HG03565 (cell line): ENCODE results near the gene ULK1.
A peak's percentile ranks its signal among the peaks of the same experiment; 100 is the strongest.
"Not testable (repeated sequence)": the region's sequence is repeated elsewhere in the genome, so short reads cannot be mapped to it uniquely, and the experiment has no call there.

Experiments used
- ATAC-seq: cut with Tn5 transposase; IDR thresholded peaks from one replicate; pipeline ENCODE4 v1.9.1; 2021; ENCODE audit warnings: mild to moderate bottlenecking, moderate library complexity; ENCODE audit not compliant: unreplicated experiment

Gene ULK1

GRCh38 chr12:131885543-131886057 lies 8.8 kb upstream of the ULK1 start:
- no peak for ATAC-seq

- not testable (repeated sequence) for ATAC-seq
These were observed 2.7 kb upstream of the ULK1 start for GRCh38 chr12:131891722-131892121.

DNA sequence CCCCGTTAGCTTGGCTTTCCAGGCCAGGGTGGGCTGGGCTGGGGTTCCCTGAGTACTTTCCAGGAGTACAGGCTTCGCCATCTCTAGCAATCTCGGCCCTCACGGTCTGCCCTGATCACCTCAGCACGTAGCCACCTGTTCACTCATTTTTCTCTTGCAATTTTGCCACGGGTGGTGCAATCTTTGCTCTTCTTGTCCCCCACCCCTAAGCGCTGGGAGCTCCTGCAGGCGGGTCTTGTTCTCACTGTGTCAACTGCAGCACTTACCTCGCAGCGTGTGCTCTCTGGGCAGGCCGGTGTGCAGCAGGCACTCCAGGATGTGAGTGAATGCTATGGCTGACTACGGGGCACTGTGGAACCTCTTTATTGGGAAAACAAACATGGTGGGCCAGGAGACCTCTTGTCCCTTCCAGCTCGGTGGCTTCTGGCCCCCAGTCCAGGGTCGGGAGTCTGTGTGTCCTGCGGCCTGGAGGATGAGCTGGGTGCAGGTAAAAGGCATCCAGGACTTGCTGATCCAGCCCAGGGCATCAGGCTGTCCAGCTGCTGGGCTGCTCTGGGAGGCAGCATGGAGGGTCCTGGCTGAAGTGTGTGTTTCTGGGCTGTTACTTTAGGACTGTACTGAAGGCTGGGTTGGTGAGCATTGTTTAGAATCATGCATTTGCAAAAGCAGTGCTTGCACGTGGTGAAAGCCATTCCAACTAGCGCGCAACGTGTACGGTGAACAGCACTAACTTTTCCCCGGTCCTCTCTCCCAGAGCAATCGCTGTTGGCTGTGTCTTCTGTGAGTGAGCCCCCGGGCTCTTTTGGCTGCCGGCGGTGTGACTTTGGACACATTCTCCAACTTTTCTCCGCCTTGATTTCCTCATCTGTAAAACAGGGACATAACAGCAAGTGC lies 1.5 kb upstream of the ULK1 start:
- no peak for ATAC-seq

DNA sequence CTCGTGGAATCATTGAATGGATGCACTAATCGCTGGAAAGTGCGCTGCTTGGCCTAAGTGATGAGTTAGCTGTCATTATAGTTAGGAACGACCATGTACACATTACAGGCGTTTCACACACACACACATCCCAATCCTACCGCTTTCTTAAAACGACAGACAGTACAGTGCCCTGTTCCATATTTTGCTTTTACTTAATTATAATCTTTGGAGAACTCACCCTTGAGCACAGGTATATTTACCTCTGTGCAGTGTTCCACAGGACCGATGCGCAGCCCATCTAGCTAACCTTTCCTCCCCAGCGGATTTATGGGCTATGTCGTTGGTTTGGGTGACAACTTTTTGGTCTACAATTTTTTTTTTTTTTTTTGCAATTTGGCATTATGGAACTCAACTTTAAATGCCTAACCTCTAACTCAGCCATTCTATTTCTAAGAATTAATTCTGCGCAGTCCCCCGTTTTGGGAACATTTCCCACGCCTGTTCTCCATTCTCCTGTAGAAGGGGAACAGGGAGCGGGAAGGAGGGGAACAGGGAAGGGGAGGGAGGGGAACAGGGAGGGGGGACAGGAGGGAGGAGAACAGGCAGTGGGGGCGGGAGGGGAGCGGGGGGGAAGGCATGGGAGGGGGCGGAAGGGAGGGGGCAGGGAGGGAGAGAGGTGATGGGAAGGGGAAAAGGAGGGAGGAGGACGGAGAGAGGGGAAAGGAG lies 663 bp upstream of the ULK1 start:
- no peak for ATAC-seq

DNA sequence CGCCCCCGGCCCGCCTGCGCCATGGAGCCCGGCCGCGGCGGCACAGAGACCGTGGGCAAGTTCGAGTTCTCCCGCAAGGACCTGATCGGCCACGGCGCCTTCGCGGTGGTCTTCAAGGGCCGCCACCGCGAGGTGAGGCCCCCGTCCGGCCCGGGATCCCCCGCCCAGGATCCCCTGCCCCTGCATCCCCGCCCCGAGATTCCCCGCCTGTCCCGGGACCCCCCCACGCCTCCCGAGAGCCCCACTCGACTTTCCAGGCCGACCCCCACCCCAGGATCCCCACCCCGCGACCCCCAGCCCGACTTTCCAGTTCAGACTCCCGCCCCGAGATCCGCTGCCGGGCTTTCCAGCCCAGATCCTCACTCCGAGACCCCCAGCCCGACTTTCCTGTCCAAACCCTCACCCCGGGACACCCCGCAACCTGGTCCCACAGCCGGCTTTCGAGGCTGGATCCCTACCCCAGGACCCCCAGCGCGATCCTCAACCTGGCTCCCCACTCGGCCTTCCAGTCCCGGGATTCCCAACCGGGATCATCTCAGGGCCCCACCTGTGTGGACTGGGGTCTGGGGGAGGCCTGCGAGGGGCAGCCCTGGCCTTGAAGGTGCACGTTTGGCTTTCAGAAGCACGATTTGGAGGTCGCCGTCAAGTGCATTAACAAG lies 688 bp downstream of the ULK1 start:
- ATAC-seq, result no peak

DNA sequence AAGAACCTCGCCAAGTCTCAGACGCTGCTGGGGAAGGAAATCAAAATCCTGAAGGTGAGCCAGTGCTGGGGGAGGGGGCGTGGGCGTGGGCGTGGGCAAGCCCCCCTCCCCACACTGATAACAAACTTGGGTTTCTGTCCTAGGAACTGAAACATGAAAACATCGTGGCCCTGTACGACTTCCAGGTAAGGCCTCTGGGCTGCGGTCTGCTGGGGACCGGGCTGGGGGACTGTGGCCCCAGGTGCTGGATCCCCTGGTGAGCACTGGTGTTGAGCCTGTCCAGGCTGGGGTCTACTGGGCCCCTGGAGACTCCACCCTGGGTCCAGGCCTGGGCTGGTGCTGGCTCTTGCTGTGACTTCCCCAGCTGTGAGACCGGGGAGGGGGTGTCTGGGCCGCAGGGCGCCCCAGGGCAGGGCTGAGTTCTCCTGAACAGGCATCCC lies 1.2 kb downstream of the ULK1 start:
- no peak for ATAC-seq

DNA sequence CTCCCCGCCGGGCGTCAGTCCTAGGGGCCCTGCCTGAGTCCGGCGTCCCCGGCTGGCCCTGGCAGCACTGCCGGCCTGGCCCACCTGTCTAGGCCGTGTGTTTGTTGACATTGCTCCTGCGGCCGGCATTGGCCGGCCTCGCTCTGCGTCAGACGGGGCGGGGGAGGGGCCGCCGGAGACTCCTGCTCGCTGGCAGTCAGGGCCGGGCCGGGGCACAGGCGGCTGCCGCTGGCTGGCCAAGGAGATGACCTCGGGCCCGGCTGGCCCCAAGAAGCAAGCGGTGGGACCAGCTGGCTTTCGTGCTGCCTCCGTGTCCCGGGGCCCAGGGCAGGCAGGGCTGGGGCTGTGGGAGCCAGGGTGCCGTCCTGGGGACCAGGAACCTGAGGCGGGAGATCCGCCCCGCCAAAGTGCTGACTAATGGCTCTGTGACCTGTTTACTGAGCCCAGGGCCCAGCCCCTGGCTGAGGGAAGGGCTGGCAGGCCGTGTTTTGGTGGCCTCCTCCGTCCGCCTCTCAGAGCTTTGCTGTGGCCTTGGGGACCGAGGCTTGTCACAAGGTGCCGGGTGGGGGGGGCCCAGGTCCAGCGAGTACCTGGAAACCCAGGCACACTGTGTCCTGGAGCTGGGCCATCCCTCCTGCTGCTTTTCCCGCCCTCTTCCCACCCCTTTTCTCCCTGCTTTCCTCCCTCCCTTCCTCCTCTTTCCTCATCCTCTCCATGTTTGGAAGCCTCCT lies 1.8 kb downstream of the ULK1 start:
- peak; percentile 41 for ATAC-seq

DNA sequence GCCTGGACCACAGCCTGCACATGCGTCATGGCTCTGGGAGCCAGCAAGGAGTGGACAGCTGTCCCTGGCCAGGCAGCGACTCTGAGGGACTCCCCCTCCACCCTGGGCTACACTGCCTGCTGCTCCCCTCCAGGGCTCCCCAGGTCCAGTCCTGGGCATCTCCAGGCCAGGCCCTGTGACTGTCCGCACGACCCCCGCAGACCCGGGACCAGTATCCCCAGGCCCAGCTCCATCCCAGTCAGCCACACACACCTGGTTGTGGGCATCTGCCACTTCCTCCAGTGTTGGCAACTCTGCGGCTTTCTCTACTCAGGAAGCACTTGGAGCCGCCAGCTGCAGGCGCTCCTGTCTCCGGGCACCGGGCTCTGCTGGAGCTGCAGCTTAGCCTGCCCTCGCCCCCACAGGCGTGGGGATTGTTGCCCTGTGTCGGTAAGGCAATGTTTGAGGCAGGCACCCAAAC lies 2.4 kb downstream of the ULK1 start:
- no peak for ATAC-seq

- no peak for ATAC-seq
These were observed 2.9 kb downstream of the ULK1 start for GRCh38 chr12:131897276-131897675.

DNA sequence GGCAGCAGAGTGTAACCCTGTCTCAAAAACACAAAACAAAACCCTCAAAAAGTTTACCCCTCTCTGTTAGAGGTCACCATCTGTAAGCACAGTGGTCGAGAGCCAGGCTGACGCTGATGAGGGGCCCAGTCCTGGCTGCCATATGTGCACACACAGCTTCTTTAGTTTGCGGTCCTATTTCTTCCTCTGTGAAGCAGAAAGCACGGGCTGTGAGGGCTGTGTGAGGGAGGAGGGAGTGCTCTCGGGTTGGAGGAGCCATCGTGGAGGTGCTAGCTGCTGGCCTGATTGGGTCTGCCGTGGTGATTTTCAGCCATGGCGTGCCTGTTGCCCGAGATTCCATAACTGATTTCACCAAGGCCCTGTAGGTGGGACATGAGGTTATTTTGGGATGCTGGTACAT lies 3.5 kb downstream of the ULK1 start:
- ATAC-seq, result no peak

DNA sequence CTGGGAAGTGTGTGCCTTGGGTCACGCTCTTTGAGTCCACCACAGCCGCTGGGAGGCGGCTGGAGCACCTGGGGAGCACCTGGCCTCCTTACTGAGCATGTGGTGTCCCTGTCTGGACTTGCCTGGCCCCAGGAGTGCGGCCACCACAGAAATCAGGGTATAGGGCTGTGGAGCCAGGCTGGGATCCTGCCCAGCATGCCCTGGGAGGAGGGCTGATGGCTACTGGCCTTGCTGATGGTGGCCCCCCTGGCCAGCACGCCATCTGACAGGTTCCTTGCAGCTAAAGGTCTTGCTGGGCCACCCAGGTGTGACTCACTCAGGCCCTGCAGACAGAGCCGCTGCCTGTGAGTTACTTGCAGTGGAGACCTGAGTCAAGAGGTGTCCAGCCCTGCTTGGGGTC lies 6.0 kb downstream of the ULK1 start:
- ATAC-seq, result no peak

DNA sequence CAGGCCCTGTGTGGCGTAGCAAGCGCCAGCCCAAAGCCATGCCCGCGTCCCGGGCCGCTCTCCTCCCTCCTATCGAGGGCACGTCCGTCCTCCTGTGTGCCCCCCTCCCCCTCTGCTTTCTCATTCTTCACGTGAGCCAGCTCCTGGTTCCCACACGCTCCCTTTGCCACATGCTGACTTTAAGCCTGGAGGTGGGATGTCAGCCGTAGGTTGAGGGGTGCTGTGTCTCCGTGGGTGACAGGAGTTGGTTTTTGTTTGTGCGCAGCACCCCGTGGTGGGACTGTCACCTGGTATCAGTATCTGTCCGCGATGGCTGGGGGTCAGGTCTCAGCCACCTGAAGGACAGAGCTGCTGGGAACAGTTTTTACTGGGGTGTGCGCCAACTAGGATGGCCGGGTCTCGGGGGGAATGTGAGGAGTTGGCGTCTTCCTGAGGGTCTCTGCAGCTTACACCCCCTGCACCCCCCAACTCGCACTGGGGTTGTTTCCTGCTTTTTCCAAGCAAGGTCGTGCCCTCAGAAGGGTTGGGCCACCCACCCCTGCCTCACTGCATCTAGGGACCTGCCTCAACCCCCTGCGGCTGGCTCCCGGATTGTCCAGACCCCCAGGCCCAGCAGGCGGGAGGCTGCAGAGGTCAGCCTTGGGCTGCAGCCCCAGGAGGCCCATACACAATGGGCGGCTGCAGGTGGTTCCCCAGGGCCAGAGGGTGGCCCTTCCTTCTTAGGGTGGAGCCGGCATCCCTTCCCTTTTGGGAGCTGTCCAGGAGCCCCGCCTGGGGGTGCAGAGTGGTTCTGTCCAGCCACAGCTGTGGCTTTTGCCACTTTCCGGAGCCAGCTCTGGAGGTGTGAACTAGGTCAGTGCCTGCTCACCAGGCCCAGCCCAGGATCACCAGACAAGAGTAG lies 7.3 kb downstream of the ULK1 start:
- no peak for ATAC-seq

GRCh38 chr12:131902332-131903241 lies 8.2 kb downstream of the ULK1 start:
- no peak for ATAC-seq

- ATAC-seq, result no peak
These were observed 9.1 kb downstream of the ULK1 start for GRCh38 chr12:131903270-131904255.

DNA sequence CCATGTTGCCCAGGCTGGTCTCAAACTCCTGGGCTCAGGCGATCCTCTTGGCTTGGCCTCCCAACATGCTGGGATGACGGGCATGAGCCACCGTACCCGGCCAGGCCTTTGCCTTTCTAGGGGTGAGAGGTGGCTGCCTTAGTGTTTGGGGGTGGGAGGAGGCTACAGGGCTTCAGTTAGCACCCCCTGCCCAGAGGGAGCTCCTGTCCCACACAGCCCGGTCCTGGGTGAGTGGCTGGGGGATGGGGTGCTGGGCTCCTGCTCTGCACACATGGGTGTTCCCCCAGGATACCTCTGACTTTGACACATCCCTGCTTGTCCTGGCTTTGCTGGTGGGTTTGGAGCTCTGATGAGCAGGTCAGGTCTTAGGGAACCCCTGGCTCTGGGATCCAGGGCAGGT lies 9.9 kb downstream of the ULK1 start:
- no peak for ATAC-seq

DNA sequence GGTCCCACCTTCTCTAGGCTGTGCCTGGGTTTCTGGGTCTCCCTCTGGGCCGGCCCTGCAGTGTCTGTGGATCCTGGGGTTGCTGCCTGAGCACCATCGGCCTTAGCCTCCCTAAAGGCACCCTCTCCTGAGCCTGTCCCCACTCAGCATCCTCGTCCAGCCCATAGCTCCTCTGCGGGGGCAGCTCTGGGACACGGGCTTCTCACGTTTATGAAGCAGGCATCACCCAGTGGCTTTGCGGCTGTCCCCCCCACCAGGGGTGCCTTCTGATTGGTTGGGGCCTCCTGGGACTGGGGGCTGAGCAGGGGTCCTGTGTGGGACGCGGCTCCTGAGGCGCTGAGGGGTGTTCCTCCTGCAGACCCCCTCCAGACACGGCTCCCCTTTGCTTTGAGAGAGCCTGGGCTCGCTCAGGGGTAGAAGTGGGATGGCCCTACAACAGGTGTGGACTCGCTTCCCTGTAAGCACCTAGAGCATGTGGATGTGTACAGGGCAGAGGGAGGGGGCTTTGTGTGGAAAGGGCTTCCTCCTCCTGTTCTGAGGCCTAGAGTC lies 10.7 kb downstream of the ULK1 start:
- ATAC-seq, result no peak

DNA sequence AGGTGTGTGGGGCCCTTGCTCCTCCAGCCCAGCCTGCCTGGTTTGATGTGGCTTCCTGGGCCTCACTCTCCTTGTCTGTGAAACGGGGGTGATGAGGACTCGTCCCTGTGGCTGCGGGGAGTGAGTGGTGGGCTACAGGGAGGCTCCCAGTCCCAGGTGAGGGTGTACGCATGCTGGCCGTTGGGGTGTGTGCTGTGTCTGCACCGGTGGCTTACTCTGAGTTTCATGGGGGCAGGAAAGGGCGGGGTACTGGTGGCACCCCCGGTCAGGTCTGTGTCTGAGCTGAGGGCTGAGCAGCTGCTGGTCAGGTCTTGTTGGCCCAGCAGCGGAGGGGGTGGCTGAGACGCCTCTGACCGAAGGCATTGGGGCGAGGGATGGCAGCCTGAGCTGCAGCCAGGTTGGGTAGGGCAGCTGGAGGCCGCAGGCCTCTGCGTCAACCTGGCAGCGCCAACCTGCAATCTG lies 11.2 kb downstream of the ULK1 start:
- no peak for ATAC-seq
